ENCODE results near the gene ARHGEF12.

The ARHGEF12 gene

DNA sequence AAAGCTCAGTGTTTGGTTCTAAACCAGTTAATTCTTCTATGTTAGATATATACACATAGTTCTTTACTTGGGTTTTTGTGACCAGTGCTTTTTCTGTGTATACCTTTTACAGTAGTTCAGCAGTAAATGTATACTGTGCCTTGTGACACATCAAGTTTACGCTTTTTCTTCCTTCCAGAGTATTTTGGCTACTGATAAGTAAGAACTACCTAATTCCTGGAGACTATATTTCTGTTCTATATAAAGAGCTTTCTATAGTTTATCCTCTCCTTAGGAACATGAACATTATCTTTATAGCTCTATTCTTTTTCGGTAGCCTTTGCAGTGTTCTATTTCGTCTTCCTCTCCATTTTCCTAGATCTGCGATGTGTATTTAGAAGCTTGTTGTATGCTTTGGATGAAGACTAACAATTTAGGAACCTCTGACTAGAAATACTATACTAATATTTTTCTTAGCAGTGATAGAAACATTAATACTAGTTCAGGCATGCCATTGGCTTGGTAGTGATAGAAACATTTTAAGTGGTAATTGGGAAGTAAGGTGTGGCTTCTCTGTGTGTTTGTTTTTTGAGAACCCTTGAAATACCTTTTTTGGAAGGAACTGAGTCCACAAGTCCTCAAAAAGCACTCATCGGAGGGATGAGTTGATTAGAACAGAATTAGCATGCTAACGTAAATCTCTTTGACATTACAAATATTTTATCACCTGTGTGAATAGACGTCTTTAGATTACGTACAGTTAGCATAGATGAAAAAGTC is 74.6 kb downstream of the ARHGEF12 start:
- TF ChIP-seq, protein P1, sequence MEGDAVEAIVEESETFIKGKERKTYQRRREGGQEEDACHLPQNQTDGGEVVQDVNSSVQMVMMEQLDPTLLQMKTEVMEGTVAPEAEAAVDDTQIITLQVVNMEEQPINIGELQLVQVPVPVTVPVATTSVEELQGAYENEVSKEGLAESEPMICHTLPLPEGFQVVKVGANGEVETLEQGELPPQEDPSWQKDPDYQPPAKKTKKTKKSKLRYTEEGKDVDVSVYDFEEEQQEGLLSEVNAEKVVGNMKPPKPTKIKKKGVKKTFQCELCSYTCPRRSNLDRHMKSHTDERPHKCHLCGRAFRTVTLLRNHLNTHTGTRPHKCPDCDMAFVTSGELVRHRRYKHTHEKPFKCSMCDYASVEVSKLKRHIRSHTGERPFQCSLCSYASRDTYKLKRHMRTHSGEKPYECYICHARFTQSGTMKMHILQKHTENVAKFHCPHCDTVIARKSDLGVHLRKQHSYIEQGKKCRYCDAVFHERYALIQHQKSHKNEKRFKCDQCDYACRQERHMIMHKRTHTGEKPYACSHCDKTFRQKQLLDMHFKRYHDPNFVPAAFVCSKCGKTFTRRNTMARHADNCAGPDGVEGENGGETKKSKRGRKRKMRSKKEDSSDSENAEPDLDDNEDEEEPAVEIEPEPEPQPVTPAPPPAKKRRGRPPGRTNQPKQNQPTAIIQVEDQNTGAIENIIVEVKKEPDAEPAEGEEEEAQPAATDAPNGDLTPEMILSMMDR (IDR thresholded peaks at IDR 0.05; ENCODE audit: borderline replicate concordance, insufficient read depth, low read depth, low read length) = no peak
- H3K4me3 ChIP-seq (ENCODE audit: low read depth, low read length) = no peak overlapping the region

DNA sequence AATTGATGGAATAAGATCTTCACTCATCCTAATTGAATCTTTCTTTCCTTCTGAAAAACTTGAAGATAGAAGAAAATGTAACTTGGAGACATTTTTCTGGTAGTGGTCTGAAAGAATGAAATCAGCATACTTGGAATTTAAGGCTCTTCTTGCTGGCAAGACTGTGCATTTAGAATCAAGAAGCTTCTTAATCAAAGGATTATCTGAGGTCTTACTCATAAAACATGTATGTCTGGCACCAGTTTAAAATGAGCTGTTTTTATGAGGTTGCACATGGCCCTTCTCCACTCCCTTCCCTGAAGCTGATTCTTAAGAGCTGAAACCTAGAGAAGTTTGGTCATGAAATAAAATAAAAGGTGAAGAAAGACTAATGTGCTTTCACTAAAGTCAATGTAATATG is 77.3 kb downstream of the ARHGEF12 start:
- TF ChIP-seq, protein P1 (IDR thresholded peaks at IDR 0.05; ENCODE audit: borderline replicate concordance, insufficient read depth, low read depth, low read length) = no peak
- no peak overlapping the region for H3K4me3 ChIP-seq (ENCODE audit: low read depth, low read length)

DNA sequence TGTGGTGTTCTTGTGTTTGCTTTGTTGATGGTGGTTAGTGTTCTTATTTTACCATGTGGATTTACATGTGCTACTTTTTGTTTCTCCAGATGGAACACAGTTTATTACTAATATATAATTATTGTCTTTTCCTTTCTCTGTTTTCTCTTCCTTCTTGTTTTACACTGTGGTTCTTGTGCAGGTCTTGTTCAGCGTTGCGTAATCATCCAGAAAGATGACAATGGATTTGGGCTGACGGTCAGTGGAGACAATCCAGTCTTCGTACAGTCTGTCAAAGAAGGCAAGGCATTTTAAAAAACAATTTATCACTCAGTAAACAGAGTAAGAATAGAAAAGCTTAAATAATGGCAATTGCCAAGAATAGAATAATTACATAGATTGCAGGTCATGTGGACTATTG is 84.4 kb downstream of the ARHGEF12 start:
- H3K4me3 ChIP-seq (ENCODE audit: low read depth, low read length) = no peak overlapping the region
- TF ChIP-seq, protein P1 (IDR thresholded peaks at IDR 0.05; ENCODE audit: borderline replicate concordance, insufficient read depth, low read depth, low read length) = no peak

DNA sequence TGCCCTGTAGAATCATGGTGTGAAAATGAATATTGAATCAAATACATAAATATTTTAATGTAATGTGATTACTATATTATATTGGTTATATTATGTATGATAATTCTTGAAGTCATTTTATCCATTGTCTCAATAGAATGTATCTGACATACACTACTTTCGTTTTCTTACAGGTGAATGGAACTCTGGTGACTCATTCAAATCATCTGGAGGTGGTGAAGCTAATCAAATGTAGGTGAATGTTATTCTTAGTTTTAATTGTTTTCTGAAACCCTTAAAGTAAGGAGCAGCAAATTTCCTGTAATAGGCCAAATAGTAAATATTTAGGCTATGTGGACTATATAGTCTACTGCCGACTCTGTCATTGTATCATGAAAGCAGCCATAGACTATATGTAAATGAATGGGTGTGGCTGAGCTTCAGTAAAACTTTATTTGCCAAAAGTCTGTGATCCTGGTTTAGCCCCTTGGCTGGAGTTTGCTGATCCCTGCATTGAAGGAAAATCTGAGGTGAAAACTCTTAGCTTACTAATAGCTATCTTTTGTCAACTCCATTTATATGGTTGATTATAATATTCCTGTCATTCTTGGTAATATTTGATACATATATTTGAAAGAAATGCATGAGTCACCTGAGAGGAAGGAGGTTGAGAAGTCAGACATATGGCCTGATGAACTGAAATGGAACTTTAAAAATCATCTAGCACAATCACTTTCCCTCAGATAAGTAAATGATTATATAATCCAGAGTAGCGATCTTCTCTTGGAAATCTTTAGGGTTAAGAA is 88.2 kb downstream of the ARHGEF12 start:
- TF ChIP-seq, protein P1 (IDR thresholded peaks at IDR 0.05; ENCODE audit: borderline replicate concordance, insufficient read depth, low read depth, low read length) = no peak
- no peak overlapping the region for H3K4me3 ChIP-seq (ENCODE audit: low read depth, low read length)

DNA sequence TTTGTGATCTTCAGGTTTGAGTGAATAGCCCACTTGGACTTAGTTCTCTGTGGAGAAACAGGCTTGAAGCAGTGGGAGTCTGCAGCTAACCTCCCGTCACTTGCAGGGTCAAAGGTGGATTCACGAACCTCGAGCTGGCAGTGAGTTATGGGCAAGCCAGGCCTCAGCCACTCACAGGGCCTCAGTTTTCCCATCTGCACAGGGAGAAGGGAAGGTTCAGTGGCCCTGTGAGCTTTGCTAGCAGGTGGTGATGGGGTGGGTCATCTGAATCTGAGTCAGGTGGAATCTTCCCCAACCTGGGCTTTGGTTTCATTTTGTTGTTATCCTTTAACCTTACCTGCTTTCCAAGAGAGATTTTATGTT is 88.7 kb downstream of the ARHGEF12 start:
- H3K4me3 ChIP-seq (ENCODE audit: low read depth, low read length) = no peak overlapping the region
- TF ChIP-seq, protein P1 (IDR thresholded peaks at IDR 0.05; ENCODE audit: borderline replicate concordance, insufficient read depth, low read depth, low read length) = no peak

DNA sequence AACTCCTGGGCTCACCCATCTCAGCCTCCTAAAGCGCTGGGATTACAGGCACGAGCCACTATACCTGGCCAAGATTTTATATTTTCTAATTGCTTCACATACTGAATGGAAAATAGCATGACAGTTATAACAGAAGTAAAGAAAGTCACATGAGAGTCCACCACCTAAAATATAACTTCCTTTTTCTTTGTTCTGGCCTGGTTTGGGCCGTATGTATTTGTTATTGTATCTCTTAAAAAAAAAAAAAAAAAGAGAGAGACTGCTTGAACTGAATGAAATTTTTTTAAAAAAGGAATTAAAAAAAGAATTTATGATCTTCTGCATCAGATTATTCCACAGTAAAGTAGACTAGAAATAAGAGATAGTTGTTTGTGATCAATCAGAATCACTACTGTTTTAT is 89.3 kb downstream of the ARHGEF12 start:
- H3K4me3 ChIP-seq (ENCODE audit: low read depth, low read length) = no peak overlapping the region
- TF ChIP-seq, protein P1 (IDR thresholded peaks at IDR 0.05; ENCODE audit: borderline replicate concordance, insufficient read depth, low read depth, low read length) = no peak

DNA sequence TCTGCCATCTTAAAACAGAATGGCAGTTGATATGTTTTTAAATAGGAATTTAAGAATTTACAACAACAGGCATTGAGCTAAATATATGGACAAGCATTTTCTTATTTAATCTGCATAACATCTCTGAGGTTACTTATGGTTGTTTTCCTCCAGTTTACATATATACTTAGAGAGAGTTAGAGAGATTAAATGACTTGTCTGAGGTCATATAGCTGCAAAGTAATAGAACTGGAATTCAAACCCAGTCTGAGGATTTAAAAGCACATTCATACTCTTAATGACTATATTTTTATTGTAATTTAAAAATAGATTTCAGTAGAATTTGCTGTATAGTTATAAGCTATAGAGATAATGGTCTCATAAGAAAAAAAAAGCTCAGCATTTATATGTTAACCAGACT is 93.9 kb downstream of the ARHGEF12 start:
- H3K4me3 ChIP-seq (ENCODE audit: low read depth, low read length) = no peak overlapping the region
- TF ChIP-seq, protein P1 (IDR thresholded peaks at IDR 0.05; ENCODE audit: borderline replicate concordance, insufficient read depth, low read depth, low read length) = no peak

All from GM12875 (cell line).